ENCODE data around the gene ENOSF1.
"Not testable (repeated sequence)": the region's sequence is repeated elsewhere in the genome, so short reads cannot be mapped to it uniquely, and the experiment has no call there.

ENOSF1 gene, protein sequence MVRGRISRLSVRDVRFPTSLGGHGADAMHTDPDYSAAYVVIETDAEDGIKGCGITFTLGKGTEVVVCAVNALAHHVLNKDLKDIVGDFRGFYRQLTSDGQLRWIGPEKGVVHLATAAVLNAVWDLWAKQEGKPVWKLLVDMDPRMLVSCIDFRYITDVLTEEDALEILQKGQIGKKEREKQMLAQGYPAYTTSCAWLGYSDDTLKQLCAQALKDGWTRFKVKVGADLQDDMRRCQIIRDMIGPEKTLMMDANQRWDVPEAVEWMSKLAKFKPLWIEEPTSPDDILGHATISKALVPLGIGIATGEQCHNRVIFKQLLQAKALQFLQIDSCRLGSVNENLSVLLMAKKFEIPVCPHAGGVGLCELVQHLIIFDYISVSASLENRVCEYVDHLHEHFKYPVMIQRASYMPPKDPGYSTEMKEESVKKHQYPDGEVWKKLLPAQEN

DNA sequence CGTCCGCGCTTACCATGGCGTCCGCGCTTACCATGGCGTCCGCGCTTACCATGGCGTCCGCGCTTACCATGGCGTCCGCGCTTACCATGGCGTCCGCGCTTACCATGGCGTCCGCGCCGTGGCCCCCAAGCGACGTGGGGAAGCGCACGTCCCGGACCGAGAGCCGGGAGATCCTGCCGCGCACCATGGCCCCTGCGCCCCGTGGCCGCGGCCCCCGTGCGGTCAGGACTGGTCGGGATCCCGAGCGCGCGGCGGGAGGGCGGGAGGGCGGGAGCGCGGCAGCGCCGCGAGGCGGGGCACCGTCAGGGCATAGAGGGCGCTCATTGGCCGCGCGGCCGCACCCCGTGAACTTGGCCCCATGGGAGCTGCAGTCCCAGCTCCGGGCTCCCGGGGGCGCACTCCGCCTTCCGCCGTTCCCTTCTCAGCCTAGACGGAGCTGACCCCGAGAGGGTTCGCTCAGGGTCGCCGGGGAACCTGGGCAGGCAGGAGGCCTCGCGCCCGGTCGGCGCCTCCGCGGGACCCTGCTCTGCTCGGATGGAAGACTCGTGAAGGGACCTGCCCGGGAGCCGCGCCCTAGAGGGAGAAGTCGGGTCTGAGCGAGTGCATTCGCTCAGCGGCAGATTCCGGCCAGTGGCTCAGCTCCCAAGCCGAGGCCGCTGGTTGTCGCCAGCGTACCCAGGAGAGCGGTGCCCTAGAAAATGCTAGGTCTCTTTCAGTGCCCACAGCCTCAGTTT, at the start of gene ENOSF1:
TSS of gene ENOSF1 (minus strand) at position 230 of the 734 bp plus-strand sequence. CDS start at position 187, 43 bp downstream.
- peaks cover 6% of the 10 kb centered on the region for H3K36me3 ChIP-seq (ENCODE audit: control insufficient read depth, insufficient read depth, low read length, severe bottlenecking)
- no peaks in the 10 kb centered on the region for H3K9me3 ChIP-seq (ENCODE audit: control insufficient read depth, low read length)
- no peaks in the 10 kb centered on the region for H3K27me3 ChIP-seq (replicated peaks; ENCODE audit: control insufficient read depth, insufficient read depth, low read length)
- peak within 1 kb of the TSS; percentile 88 for H3K9ac ChIP-seq (ENCODE audit: low read length)
- DNase-seq (ENCODE audit: low read depth), result peak; percentile 87
- peak within 1 kb of the TSS; percentile 96 for H3K4me3 ChIP-seq (ENCODE audit: low read length)
- H3K4me1 ChIP-seq (ENCODE audit: control insufficient read depth, insufficient read depth, low read length), result peaks cover 12% of the 10 kb centered on the region

DNA sequence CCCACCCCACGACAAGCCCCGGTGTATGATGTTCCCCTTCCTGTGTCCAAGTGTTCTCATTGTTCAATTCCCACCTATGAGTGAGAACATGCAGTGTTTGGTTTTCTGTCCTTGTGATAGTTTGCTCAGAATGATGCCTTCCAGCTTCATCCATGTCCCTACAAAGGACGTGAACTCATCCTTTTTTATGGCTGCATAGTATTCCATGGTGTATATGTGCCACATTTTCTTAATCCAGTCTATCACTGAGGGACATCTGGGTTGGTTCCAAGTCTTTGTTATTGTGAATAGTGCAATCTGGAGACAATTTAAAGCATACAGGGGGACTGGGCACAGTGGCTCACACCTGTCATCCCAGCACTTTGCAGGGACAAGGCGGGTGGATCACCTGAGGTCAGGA, 47.4 kb upstream of the ENOSF1 start:
- not testable (repeated sequence) for H3K9me3 ChIP-seq (ENCODE audit: control insufficient read depth, low read length); H3K36me3 ChIP-seq (ENCODE audit: control insufficient read depth, insufficient read depth, low read length, severe bottlenecking); H3K4me1 ChIP-seq (ENCODE audit: control insufficient read depth, insufficient read depth, low read length); DNase-seq (ENCODE audit: low read depth); H3K9ac ChIP-seq (ENCODE audit: low read length); H3K27me3 ChIP-seq (replicated peaks; ENCODE audit: control insufficient read depth, insufficient read depth, low read length); H3K4me3 ChIP-seq (ENCODE audit: low read length)

DNA sequence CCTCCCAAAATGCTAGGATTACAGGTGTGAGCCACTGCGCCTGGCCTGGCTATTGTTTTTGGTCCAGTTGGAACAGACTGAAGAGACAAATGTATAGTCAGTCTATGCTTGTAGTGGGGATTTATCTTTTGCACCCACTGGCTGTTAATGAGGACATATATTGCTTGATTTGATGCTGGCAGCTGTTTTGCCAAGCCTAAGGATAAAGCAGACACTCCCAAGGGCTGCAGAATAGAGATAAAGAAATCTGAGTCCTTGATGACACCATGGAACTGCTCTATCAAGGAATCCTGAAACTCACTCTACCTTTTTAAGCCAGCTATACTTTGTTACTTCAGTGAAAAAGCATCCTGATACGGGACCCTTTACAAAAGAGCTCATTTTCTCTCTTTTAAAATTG, 43.1 kb upstream of the ENOSF1 start:
- Histone ChIP-seq H3K9me3 (ENCODE audit: control insufficient read depth, low read length) (no peaks in the 10 kb centered on the region), H3K9ac (ENCODE audit: low read length) (no peak overlapping the region), H3K4me3 (ENCODE audit: low read length) (no peak overlapping the region), H3K4me1 (ENCODE audit: control insufficient read depth, insufficient read depth, low read length) (no peaks in the 10 kb centered on the region), H3K27me3 (replicated peaks; ENCODE audit: control insufficient read depth, insufficient read depth, low read length) (no peaks in the 10 kb centered on the region), H3K36me3 (ENCODE audit: control insufficient read depth, insufficient read depth, low read length, severe bottlenecking) (peaks cover 11% of the 10 kb centered on the region)
- DNase-seq (ENCODE audit: low read depth), result no peak

DNA sequence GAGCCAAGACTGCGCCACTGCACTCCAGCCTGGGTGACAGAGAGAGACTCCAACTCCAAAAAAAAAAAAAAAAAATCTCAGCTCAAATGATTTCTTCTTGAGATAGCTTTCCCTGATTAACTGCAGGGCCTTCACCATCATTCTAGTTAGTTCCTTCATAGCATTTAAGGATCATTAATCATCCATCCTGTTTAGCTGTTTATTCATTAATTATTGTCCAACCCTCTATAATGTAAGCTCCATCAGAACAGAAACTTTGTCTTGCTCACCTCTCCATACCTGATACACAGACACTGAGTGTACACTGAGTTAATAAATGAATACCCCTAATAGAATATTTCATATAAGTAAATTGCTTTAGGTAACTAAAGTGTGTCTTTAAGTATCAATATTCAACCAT, 42.2 kb upstream of the ENOSF1 start:
- no peak for DNase-seq (ENCODE audit: low read depth)
- Histone ChIP-seq H3K4me3 (ENCODE audit: low read length) (no peak overlapping the region), H3K9ac (ENCODE audit: low read length) (no peak overlapping the region), H3K27me3 (replicated peaks; ENCODE audit: control insufficient read depth, insufficient read depth, low read length) (no peaks in the 10 kb centered on the region), H3K9me3 (ENCODE audit: control insufficient read depth, low read length) (no peaks in the 10 kb centered on the region), H3K36me3 (ENCODE audit: control insufficient read depth, insufficient read depth, low read length, severe bottlenecking) (peaks cover 16% of the 10 kb centered on the region), H3K4me1 (ENCODE audit: control insufficient read depth, insufficient read depth, low read length) (no peaks in the 10 kb centered on the region)

DNA sequence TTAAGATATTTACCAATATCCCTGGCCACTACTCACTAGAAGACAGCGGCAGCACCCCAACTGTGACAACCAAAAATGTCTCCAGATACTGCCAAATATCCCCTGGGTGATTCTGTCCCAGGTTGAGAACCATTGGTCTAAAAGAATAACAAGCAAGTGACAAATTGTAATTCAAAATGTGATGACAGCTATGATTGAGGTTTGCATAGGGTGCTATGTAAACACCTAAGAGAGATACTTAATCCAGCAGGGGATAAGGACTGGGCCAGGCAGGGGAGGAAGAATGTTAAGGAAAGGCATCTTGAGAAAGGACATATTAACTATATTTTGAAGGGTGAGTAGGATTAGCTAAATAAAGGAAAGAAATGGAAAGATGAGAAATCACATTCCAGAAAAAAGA, 38.0 kb upstream of the ENOSF1 start:
- no peak for DNase-seq (ENCODE audit: low read depth)
- Histone ChIP-seq H3K36me3 (ENCODE audit: control insufficient read depth, insufficient read depth, low read length, severe bottlenecking) (peaks cover 23% of the 10 kb centered on the region), H3K4me3 (ENCODE audit: low read length) (no peak overlapping the region), H3K4me1 (ENCODE audit: control insufficient read depth, insufficient read depth, low read length) (no peaks in the 10 kb centered on the region), H3K9ac (ENCODE audit: low read length) (no peak overlapping the region), H3K27me3 (replicated peaks; ENCODE audit: control insufficient read depth, insufficient read depth, low read length) (no peaks in the 10 kb centered on the region), H3K9me3 (ENCODE audit: control insufficient read depth, low read length) (no peaks in the 10 kb centered on the region)

DNA sequence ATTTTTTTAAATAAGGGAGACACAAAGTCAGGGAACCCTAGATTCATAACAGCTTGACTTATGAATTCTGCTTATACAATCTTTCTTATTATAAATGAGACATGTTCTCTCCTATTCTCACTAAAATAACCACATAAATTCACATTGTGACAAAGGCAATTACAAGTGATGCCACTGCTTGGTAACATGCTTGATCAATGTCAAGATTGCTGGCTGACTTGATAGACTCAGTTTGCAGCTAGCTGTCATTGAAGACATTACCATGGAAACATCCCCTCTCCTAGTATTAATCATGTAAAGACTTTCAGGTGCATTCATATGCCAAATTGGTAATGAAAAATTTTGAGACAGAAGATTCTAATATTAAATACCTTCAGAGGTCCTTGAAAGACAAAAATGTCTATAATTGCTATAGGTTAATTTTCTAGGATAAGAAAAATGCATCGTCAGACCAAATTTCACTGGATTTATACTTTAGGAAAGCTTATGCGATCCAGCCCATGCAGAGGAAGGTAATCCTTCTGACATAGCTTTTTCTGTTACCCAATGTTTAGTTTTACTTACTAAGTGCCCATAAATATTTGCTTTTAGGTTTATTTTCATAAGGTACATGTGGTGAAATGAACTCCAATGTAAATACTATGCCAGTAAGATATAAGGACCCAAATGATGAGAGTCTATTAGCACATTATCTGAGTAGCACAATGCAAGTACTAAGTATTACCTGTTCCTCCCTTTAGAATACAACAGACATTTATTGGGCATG, 32.6 kb upstream of the ENOSF1 start:
- H3K36me3 ChIP-seq (ENCODE audit: control insufficient read depth, insufficient read depth, low read length, severe bottlenecking), result peaks cover 24% of the 10 kb centered on the region
- H3K27me3 ChIP-seq (replicated peaks; ENCODE audit: control insufficient read depth, insufficient read depth, low read length), result no peaks in the 10 kb centered on the region
- no peak for DNase-seq (ENCODE audit: low read depth)
- H3K9me3 ChIP-seq (ENCODE audit: control insufficient read depth, low read length), result no peaks in the 10 kb centered on the region
- no peak overlapping the region for H3K4me3 ChIP-seq (ENCODE audit: low read length)
- no peaks in the 10 kb centered on the region for H3K4me1 ChIP-seq (ENCODE audit: control insufficient read depth, insufficient read depth, low read length)
- no peak overlapping the region for H3K9ac ChIP-seq (ENCODE audit: low read length)

DNA sequence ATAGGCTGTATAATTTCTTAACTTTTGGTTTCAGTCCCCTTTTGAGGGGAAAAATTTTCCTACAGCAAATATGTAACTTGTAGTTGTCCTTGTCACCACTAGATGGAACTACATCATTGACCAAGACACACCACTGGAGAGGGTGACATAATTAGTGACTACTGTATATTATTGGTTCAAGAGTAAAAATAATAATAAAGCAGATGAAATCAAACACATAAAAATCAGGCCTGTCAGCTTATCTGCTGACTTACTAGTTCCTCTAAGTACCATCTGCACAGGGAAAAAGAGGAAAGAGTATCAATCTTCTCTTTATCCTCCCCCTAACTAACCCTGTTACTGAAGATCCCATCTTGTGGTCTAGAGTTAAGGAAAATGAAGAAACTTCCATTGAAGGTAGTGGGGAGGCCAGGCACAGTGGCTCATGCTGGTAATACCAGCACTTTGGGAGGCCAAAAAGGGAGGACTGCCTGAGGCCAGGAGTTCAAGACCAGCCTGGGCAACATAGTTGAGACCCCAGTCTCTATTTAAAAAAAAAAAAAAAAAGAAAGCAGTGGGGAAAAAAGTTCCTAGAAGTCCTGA, 29.6 kb upstream of the ENOSF1 start:
- DNase-seq (ENCODE audit: low read depth), result peak; percentile 76
- Histone ChIP-seq H3K9me3 (ENCODE audit: control insufficient read depth, low read length) (no peaks in the 10 kb centered on the region), H3K27me3 (replicated peaks; ENCODE audit: control insufficient read depth, insufficient read depth, low read length) (no peaks in the 10 kb centered on the region), H3K4me1 (ENCODE audit: control insufficient read depth, insufficient read depth, low read length) (no peaks in the 10 kb centered on the region), H3K9ac (ENCODE audit: low read length) (no peak overlapping the region), H3K4me3 (ENCODE audit: low read length) (no peak overlapping the region), H3K36me3 (ENCODE audit: control insufficient read depth, insufficient read depth, low read length, severe bottlenecking) (peaks cover 32% of the 10 kb centered on the region)

DNA sequence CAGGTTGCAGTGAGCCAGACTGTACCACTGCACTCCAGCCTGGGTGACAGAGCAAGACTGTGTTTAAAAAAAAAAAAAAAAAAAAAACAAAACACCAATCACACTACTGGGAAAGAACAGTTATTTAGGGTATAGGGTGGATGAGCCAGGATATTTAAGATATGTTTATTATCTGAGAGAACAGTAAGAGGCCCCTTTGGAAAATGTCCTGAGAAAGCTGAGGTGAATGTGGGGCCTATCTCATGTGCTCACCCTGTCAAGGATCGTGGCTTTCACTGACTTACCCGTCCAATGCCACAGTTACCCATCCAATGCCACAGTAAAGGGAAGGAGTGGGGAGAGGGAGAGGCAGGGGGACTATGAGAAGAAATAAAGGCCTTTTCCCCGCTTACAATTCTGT, 19.9 kb upstream of the ENOSF1 start:
- peaks cover 7% of the 10 kb centered on the region for H3K4me1 ChIP-seq (ENCODE audit: control insufficient read depth, insufficient read depth, low read length)
- H3K4me3 ChIP-seq (ENCODE audit: low read length), result no peak overlapping the region
- H3K9ac ChIP-seq (ENCODE audit: low read length), result no peak overlapping the region
- H3K36me3 ChIP-seq (ENCODE audit: control insufficient read depth, insufficient read depth, low read length, severe bottlenecking), result peaks cover 32% of the 10 kb centered on the region
- DNase-seq (ENCODE audit: low read depth), result no peak
- no peaks in the 10 kb centered on the region for H3K27me3 ChIP-seq (replicated peaks; ENCODE audit: control insufficient read depth, insufficient read depth, low read length)
- no peaks in the 10 kb centered on the region for H3K9me3 ChIP-seq (ENCODE audit: control insufficient read depth, low read length)

DNA sequence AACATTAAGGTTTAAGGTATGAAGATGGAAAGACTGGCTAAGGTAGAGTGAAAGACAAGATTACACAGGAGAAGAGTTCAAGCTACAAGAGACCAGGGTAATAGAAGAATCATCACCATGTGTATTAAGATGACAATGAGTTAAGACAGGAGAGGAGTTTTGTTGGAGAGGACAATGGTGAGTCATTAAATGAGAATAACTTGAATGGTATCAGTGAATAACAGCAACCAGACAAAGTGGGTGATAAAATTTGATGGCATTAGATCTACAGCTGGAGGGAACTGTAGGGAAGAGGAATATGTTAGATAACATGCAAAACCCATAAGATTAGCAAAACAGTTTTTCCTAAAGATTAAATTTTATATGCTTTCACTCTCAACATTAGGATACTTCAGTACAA, 18.8 kb upstream of the ENOSF1 start:
- no peaks in the 10 kb centered on the region for H3K9me3 ChIP-seq (ENCODE audit: control insufficient read depth, low read length)
- no peak for DNase-seq (ENCODE audit: low read depth)
- H3K9ac ChIP-seq (ENCODE audit: low read length), result no peak overlapping the region
- H3K27me3 ChIP-seq (replicated peaks; ENCODE audit: control insufficient read depth, insufficient read depth, low read length), result no peaks in the 10 kb centered on the region
- no peak overlapping the region for H3K4me3 ChIP-seq (ENCODE audit: low read length)
- peaks cover 7% of the 10 kb centered on the region for H3K4me1 ChIP-seq (ENCODE audit: control insufficient read depth, insufficient read depth, low read length)
- H3K36me3 ChIP-seq (ENCODE audit: control insufficient read depth, insufficient read depth, low read length, severe bottlenecking), result peaks cover 20% of the 10 kb centered on the region

DNA sequence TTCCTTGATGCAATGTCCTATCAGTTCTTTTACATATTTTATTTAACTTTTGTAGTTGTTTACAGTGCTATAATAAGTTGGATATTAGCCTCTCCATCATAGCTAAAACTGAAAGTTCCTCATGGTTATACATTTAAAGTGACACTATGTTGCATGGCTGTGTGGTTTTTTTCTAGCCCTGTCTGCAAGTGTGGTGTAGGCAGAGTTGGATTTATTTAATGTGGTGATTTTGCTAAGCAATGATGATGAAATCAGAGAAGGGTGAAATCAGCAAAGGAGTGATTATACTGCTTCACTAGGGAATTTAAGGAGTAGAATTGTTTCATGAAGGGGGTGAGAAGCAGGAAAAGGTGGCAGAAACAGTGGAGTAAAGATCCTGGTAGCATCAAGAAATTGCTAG, 18.3 kb upstream of the ENOSF1 start:
- Histone ChIP-seq H3K27me3 (replicated peaks; ENCODE audit: control insufficient read depth, insufficient read depth, low read length) (no peaks in the 10 kb centered on the region), H3K4me1 (ENCODE audit: control insufficient read depth, insufficient read depth, low read length) (peaks cover 7% of the 10 kb centered on the region), H3K9me3 (ENCODE audit: control insufficient read depth, low read length) (no peaks in the 10 kb centered on the region), H3K9ac (ENCODE audit: low read length) (no peak overlapping the region), H3K36me3 (ENCODE audit: control insufficient read depth, insufficient read depth, low read length, severe bottlenecking) (peaks cover 15% of the 10 kb centered on the region), H3K4me3 (ENCODE audit: low read length) (no peak overlapping the region)
- peak; percentile 33 for DNase-seq (ENCODE audit: low read depth)

DNA sequence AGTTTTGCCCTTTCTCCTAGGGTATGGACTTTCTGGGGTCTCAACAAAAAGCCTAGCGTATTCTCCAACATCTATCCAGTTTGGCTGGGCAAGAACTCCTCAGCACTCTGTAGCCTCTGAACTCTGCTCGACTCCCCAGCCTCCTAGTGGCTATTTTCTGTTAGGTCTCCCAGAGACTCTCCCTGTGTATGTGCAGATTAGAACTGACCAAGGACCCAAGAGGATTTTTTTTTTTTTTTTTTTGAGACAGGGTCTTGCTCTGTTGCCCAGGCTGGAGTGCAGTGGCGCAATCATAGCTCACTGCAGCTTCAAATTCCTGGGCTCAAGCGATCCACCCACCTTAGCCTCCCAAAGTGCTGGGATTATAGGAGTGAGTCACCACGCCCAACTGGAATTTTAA, 17.7 kb upstream of the ENOSF1 start:
- not testable (repeated sequence) for H3K9me3 ChIP-seq (ENCODE audit: control insufficient read depth, low read length); H3K4me3 ChIP-seq (ENCODE audit: low read length); H3K4me1 ChIP-seq (ENCODE audit: control insufficient read depth, insufficient read depth, low read length); H3K9ac ChIP-seq (ENCODE audit: low read length); DNase-seq (ENCODE audit: low read depth); H3K36me3 ChIP-seq (ENCODE audit: control insufficient read depth, insufficient read depth, low read length, severe bottlenecking); H3K27me3 ChIP-seq (replicated peaks; ENCODE audit: control insufficient read depth, insufficient read depth, low read length)
